HG03196 (cell line): ENCODE measurements around the gene CACNA1I.

Source experiments
- ATAC-seq: cut with Tn5 transposase; IDR thresholded peaks from one replicate; pipeline ENCODE4 v1.9.1; 2021; ENCODE audit not compliant: unreplicated experiment

CACNA1I gene

GRCh38 chr22:39646398-39647063 lies 76.0 kb downstream of the CACNA1I start:
- ATAC-seq: no peak

GRCh38 chr22:39647836-39648629 lies 77.5 kb downstream of the CACNA1I start:
- ATAC-seq: no peak

- ATAC-seq: no peak
Observed at GRCh38 chr22:39648630-39648950, 78.0 kb downstream of the CACNA1I start.

GRCh38 chr22:39649500-39650089 lies 79.0 kb downstream of the CACNA1I start:
- ATAC-seq: no peak

- ATAC-seq: no peak
Observed at GRCh38 chr22:39651053-39651996, 80.8 kb downstream of the CACNA1I start.

- no peak for ATAC-seq
Observed at GRCh38 chr22:39652990-39653786, 82.6 kb downstream of the CACNA1I start.

GRCh38 chr22:39653787-39654077 lies 83.2 kb downstream of the CACNA1I start:
- no peak for ATAC-seq

- no peak for ATAC-seq
Observed at GRCh38 chr22:39654131-39654926, 83.8 kb downstream of the CACNA1I start.

- ATAC-seq: no peak
Observed at GRCh38 chr22:39655004-39655579, 84.5 kb downstream of the CACNA1I start.

- ATAC-seq: no peak
Observed at GRCh38 chr22:39655831-39656230, 85.3 kb downstream of the CACNA1I start.

- no peak for ATAC-seq
Observed at GRCh38 chr22:39656495-39657490, 86.2 kb downstream of the CACNA1I start.

- ATAC-seq: no peak
Observed at GRCh38 chr22:39658367-39658766, 87.8 kb downstream of the CACNA1I start.

GRCh38 chr22:39658806-39659463 lies 88.4 kb downstream of the CACNA1I start:
- ATAC-seq: no peak

GRCh38 chr22:39661501-39661841 lies 90.9 kb downstream of the CACNA1I start:
- no peak for ATAC-seq

- no peak for ATAC-seq
Observed at GRCh38 chr22:39661842-39662685, 91.5 kb downstream of the CACNA1I start.

- no peak for ATAC-seq
Observed at GRCh38 chr22:39662686-39663052, 92.1 kb downstream of the CACNA1I start.

GRCh38 chr22:39663751-39664150 lies 93.2 kb downstream of the CACNA1I start:
- no peak for ATAC-seq
